ENCODE results near the gene LMF1.
A peak's percentile ranks its signal among the peaks of the same experiment; 100 is the strongest.

Gene LMF1

GRCh38 chr16:1002399-1003166 is 31.8 kb upstream of the LMF1 start:
- peak; percentile 50 to 60 (median 53) for DNase-seq

- no peak for DNase-seq
Measured at GRCh38 chr16:1001096-1001495, 30.3 kb upstream of the LMF1 start.

DNA sequence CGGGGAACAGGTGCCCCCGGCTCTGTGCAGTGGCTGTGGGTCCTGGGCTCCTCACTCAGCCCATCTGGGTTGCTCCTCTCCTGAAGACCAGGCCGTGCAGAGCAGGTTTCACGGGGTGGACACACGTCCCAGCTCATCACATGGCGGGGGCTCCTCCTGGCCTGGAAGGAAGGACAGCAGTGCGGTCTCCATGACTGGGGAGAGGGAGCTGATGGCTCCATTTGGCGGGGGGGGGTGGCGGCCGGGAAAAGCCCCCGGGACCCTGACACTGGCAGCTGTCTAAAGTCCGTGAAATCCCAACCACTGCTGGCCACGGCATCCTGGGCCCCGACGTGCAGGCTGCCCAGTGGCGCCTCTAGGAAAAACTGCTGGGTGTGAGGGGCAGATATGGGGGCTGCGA is 29.8 kb upstream of the LMF1 start:
- no peak for DNase-seq

- DNase-seq: no peak
Measured at GRCh38 chr16:999677-1000076, 28.9 kb upstream of the LMF1 start.

DNA sequence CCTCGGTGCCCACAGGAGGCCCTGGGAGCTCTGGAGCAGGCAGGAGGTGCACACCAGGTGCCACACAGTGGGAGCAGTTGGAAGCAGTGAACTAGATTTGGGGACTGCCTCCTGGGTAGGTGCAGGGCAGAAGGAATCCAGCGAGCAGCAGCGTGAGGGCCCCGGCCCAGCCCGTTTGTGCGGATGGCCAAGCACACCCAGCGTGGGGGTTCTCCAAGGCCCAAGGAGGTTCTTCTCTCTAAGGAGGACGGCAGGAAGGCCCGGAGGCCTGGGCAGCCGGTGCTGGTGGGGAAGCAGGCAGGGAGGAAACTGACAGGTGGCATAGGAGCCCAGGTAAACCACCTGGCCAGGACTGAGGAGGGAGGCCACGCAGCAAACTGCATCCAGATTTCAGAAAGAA is 27.8 kb upstream of the LMF1 start:
- DNase-seq: no peak

DNA sequence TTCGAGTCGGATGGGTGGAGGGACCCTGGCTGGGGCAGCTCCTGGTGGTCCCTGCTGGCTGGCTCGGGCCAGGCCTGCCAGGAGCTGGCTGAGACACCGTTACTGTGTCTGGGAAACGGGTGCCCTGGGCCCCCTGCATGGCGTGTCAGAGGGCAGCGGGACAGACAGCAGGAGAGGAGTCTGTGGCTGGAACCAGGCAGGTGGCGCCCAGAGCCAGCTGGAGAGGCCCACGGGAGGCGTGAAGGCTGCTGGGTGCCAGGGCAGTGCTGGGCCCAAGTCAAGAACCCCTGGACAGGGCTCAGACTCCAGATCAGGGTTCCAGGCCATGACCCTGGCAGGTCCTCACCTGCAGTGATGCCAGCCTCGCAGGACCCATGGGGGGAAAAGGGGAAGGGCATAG is 27.4 kb upstream of the LMF1 start:
- no peak for DNase-seq

- DNase-seq: peak; percentile 68 to 74 (median 71)
Measured at GRCh38 chr16:997440-998051, 26.8 kb upstream of the LMF1 start.

GRCh38 chr16:996681-997080 is 25.9 kb upstream of the LMF1 start:
- no peak for DNase-seq

GRCh38 chr16:995783-996182 is 25.0 kb upstream of the LMF1 start:
- DNase-seq: no peak

GRCh38 chr16:995087-995486 is 24.3 kb upstream of the LMF1 start:
- DNase-seq: no peak

DNA sequence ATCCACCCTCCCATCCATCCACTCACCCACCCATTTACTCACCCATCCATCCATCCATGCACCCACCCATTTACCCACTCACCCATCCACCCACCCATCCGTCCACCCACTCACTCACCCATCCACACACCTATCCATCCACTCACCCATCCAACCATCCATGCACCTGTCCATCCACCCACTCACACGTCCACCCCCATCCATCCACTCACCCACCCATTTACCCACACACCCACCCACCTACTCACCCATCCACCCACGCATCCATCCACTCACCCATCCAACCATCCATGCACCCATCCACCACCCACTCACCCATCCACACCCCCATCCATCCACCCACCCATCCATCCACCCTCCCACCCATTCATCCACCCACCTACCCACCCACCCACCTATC is 22.9 kb upstream of the LMF1 start:
- DNase-seq: no peak

GRCh38 chr16:991773-992172 is 21.0 kb upstream of the LMF1 start:
- DNase-seq: no peak

DNA sequence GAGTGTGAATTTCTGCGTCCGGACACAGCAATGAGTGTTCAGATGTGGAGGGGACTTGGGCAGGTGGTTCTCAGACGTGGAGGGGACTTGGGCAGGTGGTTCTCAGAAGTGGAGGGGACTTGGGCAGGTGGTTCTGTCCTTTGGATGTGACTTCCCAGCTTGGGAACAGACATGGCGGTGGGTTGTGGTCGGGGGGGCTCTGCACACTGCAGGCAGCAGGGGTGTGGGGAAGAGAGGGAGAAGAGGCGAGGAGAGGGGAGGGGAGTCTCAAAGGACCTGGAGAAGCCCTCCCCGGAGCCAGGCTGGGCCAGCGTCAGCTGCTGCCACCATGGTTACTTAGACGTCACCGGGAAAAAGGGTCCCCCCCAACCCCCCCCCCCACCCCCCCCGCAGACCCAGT is 20.6 kb upstream of the LMF1 start:
- DNase-seq: no peak

- DNase-seq: no peak
Measured at GRCh38 chr16:990516-991291, 19.9 kb upstream of the LMF1 start.

- DNase-seq: no peak
Measured at GRCh38 chr16:989354-989814, 18.6 kb upstream of the LMF1 start.

DNA sequence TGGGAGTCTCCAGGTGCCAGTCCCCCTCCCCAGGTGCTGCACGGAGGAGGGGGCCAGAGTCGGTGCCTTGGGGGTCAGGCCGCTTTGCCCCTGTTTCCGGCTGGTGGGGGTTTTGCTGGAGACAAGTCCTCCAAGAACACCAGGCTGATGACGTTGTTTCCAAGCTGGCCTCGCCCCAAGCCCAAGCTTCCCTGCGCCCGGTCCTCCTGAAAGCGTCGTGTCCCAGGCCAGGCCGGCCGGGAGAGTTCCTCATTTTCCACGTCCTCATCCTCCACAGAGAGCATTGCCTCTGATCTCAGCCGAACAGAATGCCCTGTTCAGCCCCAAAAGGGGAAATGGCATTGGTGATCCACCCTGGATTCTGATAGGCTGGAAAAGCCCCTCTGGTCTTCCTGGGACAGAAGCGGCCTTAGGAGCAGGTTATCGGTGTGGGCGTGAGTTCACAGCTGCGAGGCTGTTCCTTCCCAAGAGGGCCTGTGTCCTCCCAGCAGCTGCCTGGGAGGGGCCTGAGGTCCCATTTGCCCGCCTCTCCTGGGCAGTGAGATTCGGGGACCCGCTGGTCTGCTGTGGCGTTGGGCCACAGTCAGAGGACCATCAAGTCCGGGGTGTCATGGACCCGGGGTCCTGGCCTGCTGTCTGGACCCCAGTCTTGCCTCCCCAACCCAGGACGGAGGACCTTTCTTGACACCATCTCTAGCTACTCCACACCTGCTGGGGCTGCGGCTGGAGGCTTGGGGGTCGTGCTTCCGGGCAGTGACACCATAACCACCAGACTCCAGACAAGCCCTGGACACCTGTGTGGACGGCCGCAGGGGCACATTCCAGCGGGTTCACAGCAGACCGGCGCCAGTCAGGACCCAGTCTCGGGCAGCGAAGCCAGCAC is 17.9 kb upstream of the LMF1 start:
- peak; percentile 39 to 51 (median 50) for DNase-seq

DNA sequence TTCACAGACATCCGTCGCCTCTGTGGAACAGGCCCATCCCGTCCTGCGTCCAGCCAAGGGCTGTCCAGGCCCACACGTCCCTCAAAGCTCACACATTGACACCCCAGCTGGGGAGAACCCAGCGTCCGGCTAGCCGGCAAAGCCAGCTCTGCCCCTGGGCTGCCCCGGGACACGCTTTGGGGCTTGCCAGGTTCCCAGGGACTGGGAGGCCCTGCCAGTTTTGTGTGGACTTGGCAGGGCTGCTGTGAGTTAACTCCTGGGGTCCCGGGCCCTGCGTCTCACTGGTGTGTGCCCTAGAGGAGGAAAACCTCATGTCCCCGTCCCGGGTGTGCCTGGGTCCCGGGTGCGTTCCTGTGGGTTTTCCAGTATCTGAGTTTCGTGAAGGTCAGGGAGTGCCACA is 17.1 kb upstream of the LMF1 start:
- no peak for DNase-seq

DNA sequence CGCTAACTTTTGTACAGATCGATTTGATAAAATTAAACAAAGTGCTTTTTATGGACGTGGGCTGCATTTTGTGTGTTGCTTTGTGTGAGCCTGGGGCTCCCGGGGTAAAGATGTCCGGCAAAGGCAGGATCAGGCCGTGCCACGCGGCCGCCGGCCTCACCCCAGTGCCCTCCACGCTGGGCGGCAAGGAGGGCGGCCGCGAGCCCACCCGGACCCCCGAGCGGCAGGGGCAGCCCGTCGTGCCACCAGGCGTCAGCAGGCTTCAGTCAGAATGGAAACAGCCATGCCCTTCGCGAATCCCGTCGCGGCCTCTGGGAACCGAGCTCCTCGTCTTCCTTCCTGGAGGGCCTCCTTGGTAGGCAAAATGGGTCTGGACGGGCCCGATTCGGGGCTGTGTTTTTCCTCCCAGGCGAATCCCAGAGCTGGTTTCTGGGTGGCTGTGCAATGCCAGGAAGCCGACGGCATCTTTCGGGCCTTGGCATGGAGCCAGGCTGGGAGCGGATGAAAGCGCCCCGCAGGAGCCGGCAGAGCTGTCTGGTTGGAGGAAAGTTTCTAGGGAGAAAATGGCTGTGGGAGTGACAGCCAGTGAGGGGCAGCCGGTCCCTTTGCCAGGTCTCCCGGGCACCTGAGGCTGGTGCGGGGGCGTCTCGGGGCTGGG is 16.3 kb upstream of the LMF1 start:
- DNase-seq: no peak

- DNase-seq: no peak
Measured at GRCh38 chr16:986411-986810, 15.6 kb upstream of the LMF1 start.

DNA sequence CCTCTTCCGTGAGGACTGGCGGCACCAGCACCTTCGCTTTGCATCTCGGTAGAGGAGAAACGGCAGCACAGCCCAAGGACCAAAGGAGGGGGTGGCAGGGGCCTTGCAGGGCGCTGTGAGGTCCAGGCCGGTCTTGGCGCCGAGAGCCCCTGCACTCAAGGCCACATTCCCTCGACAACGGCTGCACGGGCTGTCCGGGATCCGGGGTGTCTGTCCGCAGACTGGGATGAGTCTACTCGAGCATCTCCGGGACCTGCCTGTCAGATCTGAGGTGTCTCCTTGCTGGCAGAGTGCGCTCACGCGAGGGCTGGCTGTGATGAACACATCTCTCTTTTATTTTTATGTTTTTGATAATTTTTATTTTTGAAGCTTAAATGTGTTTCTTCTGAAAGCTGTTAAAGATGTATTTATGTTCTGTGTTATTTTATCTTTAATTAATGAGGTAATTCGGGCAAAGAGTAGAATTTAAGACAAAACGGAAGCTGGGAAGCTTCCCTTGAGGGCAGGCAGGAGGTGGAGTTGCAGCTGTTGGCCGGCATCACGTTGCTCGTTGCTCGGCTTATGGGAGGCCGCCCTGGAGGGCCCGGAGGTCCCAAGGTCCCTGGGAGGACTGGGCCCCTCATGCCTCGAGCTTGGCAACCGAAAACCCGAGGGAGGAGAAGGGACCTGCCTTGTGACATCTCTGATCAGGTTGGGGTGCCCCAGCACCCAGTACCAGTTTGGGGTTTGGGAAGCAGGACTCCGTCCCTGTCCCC is 15.0 kb upstream of the LMF1 start:
- no peak for DNase-seq

Data from suppressor macrophage treated with lipopolysaccharide for 1 hour (primary cell).